Activated CD4-positive, alpha-beta T cell treated with anti-CD3 and anti-CD28 coated beads, Interleukin-2, amount 50 U/mL, for 16 hours (primary cell): ENCODE results near the gene FIGN.

ENCODE experiments used
- DNase-seq: peaks from one replicate; pipeline ENCODE4 v3.0.0-alpha.2; 2020

FIGN gene

GRCh38 chr2:163659224-163659623 lies 76.6 kb downstream of the FIGN start:
- DNase-seq: no peak

GRCh38 chr2:163658556-163658955 lies 77.3 kb downstream of the FIGN start:
- no peak for DNase-seq

- DNase-seq: no peak
Observed at GRCh38 chr2:163657281-163657656, 78.5 kb downstream of the FIGN start.

- DNase-seq: no peak
Observed at GRCh38 chr2:163656622-163657280, 79.1 kb downstream of the FIGN start.

- no peak for DNase-seq
Observed at GRCh38 chr2:163655667-163656066, 80.1 kb downstream of the FIGN start.

GRCh38 chr2:163652751-163653150 lies 83.1 kb downstream of the FIGN start:
- DNase-seq: no peak

GRCh38 chr2:163649080-163649479 lies 86.7 kb downstream of the FIGN start:
- no peak for DNase-seq

GRCh38 chr2:163647300-163647699 lies 88.5 kb downstream of the FIGN start:
- no peak for DNase-seq

- DNase-seq: no peak
Observed at GRCh38 chr2:163646687-163647086, 89.1 kb downstream of the FIGN start.

GRCh38 chr2:163644238-163644637 lies 91.6 kb downstream of the FIGN start:
- no peak for DNase-seq

- DNase-seq: no peak
Observed at GRCh38 chr2:163641986-163642385, 93.8 kb downstream of the FIGN start.

- no peak for DNase-seq
Observed at GRCh38 chr2:163640542-163641193, 95.1 kb downstream of the FIGN start.

- no peak for DNase-seq
Observed at GRCh38 chr2:163637871-163638270, 97.9 kb downstream of the FIGN start.

GRCh38 chr2:163633291-163633690 lies 102.5 kb downstream of the FIGN start:
- DNase-seq: no peak

- DNase-seq: no peak
Observed at GRCh38 chr2:163630836-163631235, 105.0 kb downstream of the FIGN start.

GRCh38 chr2:163626639-163627109 lies 109.1 kb downstream of the FIGN start:
- DNase-seq: no peak

GRCh38 chr2:163626208-163626607 lies 109.6 kb downstream of the FIGN start:
- no peak for DNase-seq

- DNase-seq: no peak
Observed at GRCh38 chr2:163625632-163626031, 110.2 kb downstream of the FIGN start.

- DNase-seq: no peak
Observed at GRCh38 chr2:163621445-163622004, 114.3 kb downstream of the FIGN start.

- no peak for DNase-seq
Observed at GRCh38 chr2:163617517-163617916, 118.3 kb downstream of the FIGN start.

- DNase-seq: no peak
Observed at GRCh38 chr2:163613266-163613731, 122.5 kb downstream of the FIGN start.

GRCh38 chr2:163612332-163612731 lies 123.5 kb downstream of the FIGN start:
- no peak for DNase-seq

- DNase-seq: no peak
Observed at GRCh38 chr2:163611557-163611906, 124.3 kb downstream of the FIGN start.

- no peak for DNase-seq
Observed at GRCh38 chr2:163610817-163611556, 124.8 kb downstream of the FIGN start.
